OCI-LY7 (cell line): Measurements from ENCODE around the gene IFITM2.

Experiments
- CTCF ChIP-seq: fragments of 200-600 bp; sonication (generic); conservative IDR thresholded peaks from 2 replicates; pipeline ENCODE4 v1.5.1; 2014; ENCODE audit warnings: mild to moderate bottlenecking, antibody characterized with exemption, low read length, moderate library complexity, mixed read lengths
- EZH2phosphoT487 ChIP-seq: fragments of 200-600 bp; sonication (generic); IDR thresholded peaks from 2 replicates; pipeline ENCODE4 v1.6.1; 2018; ENCODE audit warnings: low read depth, borderline replicate concordance, mild to moderate bottlenecking, mixed run types, antibody characterized with exemption, low read length, moderate library complexity, mixed read lengths

- TF ChIP-seq CTCF: peak; percentile 49
- TF ChIP-seq EZH2phosphoT487: no peak
Measured at GRCh38 chr11:313787-314553, 6.4 kb downstream of the IFITM2 start, which contains the start of gene IFITM1.
